ENCODE measurements around the gene MYO3B. TPM values are rescaled to one million over a fixed set of nuclear protein-coding genes. Genes with fewer than 3 reads are reported as not detected.

Gene MYO3B
- total and polyA plus RNA-seq, 2 donors (not counting 3 experiments of a cell fraction or from before 2014, with no cell fraction given), result 0.03 TPM; not detected in 1

DNA sequence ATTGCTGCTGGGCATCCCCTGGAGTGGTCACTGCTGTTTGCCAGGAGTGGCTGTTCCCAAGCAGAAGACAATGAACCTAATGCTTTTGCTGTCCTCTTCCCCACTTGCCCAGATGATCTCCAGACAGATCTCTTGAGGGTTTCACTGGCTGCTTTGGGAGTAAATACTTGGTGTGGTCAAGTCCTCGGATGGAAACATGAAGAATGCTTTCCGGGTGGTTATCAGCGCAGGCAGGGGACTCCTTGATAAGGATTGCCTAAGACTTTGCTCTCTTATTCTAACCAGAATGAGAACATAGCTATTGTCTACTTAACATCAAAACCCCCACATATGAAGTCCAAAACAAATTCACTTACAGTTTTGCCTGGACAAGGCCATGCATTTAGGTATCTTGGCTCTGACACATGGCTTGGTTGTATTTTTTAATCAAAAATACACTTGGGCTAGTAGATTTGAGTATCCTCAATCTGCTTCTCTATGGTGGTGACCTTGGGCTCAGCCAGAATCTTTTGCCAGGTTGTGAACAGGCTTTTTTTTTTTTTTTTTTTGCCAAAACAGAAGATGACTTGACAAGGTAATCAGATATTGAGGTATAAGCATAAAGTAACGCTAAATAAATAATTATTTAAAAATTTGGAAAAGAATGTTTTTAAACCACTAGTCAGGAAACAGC lies 34.8 kb upstream of the MYO3B start:
- DNase-seq (ENCODE audit: low read depth, low spot score), result no peak
- no peak overlapping the region for H3K9ac ChIP-seq (replicated peaks; ENCODE audit: extremely low read depth, insufficient read depth, low read length)
- no peak overlapping the region for H3K4me3 ChIP-seq (replicated peaks in 1 of 3; ENCODE audit: insufficient read depth in 1 of 3, low read depth in 1 of 3, low read length in 3 of 3)
- no peaks in the 10 kb centered on the region for H4K20me1 ChIP-seq (replicated peaks; ENCODE audit: control insufficient read depth, extremely low read depth, insufficient read depth, low read length)
- no peaks in the 10 kb centered on the region for H3K9me1 ChIP-seq (replicated peaks; ENCODE audit: control insufficient read depth, extremely low read depth, insufficient read depth, low read length)
- intact Hi-C loops (cut with micrococcal nuclease) (no loop called here), dilution Hi-C loops (cut with MboI; ENCODE audit: extremely low pct_ligation_motif_present, low sequenced_read_pairs) (no loop called here)
- CTCF ChIA-PET, result interaction anchor here (1.5 kb wide), 1 partner anchor 12 kb away, joined by 9 read pairs; no protein-coding TSS in a partner anchor
- H3K9me3 ChIP-seq (replicated peaks; ENCODE audit: control insufficient read depth, insufficient read depth, low read length), result no peaks in the 10 kb centered on the region
- no peak overlapping the region for H2AFZ ChIP-seq (ENCODE audit: low read depth, low read length)
- H3K27me3 ChIP-seq (ENCODE audit: control insufficient read depth in 2 of 2, insufficient read depth in 2 of 2, low read length in 2 of 2), result no peaks in the 10 kb centered on the region
- no peak for FAIRE-seq
- no peaks in the 10 kb centered on the region for H3K79me2 ChIP-seq (ENCODE audit: control insufficient read depth, insufficient read depth, low read length)
- no peak overlapping the region for H3K4me2 ChIP-seq (ENCODE audit: insufficient read depth, low read length)
- BruUV-seq (replicated peaks), result no TSS peak
- H3K27ac ChIP-seq (ENCODE audit: insufficient read depth, low read depth, low read length), result no peak overlapping the region
- TF ChIP-seq FOS (IDR thresholded peaks at IDR 0.05; ENCODE audit: borderline replicate concordance, insufficient read depth, low read length) (no peak), POLR2AphosphoS5 (IDR thresholded peaks at IDR 0.05; ENCODE audit: insufficient read depth, low read depth, low read length) (no peak), POLR2A (IDR thresholded peaks at IDR 0.05; ENCODE audit: low read depth, low read length) (no peak), JUN (IDR thresholded peaks at IDR 0.05; ENCODE audit: borderline replicate concordance, insufficient read depth, insufficient read length, low read depth) (no peak), MYC (IDR thresholded peaks at IDR 0.05; ENCODE audit: low read depth, low read length) (no peak), EZH2 (IDR thresholded peaks at IDR 0.05; ENCODE audit: borderline replicate concordance, low read depth, low read length, severe bottlenecking) (no peak), GATA2 (IDR thresholded peaks at IDR 0.05; ENCODE audit: insufficient read depth, insufficient read length, low read depth, low read length) (no peak)
- TF ChIP-seq, protein P1, sequence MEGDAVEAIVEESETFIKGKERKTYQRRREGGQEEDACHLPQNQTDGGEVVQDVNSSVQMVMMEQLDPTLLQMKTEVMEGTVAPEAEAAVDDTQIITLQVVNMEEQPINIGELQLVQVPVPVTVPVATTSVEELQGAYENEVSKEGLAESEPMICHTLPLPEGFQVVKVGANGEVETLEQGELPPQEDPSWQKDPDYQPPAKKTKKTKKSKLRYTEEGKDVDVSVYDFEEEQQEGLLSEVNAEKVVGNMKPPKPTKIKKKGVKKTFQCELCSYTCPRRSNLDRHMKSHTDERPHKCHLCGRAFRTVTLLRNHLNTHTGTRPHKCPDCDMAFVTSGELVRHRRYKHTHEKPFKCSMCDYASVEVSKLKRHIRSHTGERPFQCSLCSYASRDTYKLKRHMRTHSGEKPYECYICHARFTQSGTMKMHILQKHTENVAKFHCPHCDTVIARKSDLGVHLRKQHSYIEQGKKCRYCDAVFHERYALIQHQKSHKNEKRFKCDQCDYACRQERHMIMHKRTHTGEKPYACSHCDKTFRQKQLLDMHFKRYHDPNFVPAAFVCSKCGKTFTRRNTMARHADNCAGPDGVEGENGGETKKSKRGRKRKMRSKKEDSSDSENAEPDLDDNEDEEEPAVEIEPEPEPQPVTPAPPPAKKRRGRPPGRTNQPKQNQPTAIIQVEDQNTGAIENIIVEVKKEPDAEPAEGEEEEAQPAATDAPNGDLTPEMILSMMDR (IDR thresholded peaks at IDR 0.05; ENCODE audit: extremely low read depth in 1 of 2, insufficient read depth in 1 of 2, low read depth in 1 of 2, low read length in 2 of 2), result no peak
- TF ChIP-seq, protein P2, sequence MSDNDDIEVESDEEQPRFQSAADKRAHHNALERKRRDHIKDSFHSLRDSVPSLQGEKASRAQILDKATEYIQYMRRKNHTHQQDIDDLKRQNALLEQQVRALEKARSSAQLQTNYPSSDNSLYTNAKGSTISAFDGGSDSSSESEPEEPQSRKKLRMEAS (IDR thresholded peaks at IDR 0.05; ENCODE audit: insufficient read depth, insufficient read length), result no peak
- no peaks in the 10 kb centered on the region for H3K36me3 ChIP-seq (ENCODE audit: control insufficient read depth in 2 of 2, extremely low read depth in 1 of 2, insufficient read depth in 2 of 2, low read length in 2 of 2)
- no peaks in the 10 kb centered on the region for H3K4me1 ChIP-seq (ENCODE audit: control insufficient read depth, extremely low read depth, insufficient read depth, low read length)
- POLR2A ChIA-PET, result no interaction called here
